GM18498 (cell line): ENCODE data around the gene FIGN.

ENCODE experiments used
- ATAC-seq: cut with Tn5 transposase; IDR thresholded peaks from one replicate; pipeline ENCODE4 v1.9.1; 2021; ENCODE audit warnings: mild to moderate bottlenecking, moderate library complexity; ENCODE audit not compliant: unreplicated experiment

FIGN gene

DNA sequence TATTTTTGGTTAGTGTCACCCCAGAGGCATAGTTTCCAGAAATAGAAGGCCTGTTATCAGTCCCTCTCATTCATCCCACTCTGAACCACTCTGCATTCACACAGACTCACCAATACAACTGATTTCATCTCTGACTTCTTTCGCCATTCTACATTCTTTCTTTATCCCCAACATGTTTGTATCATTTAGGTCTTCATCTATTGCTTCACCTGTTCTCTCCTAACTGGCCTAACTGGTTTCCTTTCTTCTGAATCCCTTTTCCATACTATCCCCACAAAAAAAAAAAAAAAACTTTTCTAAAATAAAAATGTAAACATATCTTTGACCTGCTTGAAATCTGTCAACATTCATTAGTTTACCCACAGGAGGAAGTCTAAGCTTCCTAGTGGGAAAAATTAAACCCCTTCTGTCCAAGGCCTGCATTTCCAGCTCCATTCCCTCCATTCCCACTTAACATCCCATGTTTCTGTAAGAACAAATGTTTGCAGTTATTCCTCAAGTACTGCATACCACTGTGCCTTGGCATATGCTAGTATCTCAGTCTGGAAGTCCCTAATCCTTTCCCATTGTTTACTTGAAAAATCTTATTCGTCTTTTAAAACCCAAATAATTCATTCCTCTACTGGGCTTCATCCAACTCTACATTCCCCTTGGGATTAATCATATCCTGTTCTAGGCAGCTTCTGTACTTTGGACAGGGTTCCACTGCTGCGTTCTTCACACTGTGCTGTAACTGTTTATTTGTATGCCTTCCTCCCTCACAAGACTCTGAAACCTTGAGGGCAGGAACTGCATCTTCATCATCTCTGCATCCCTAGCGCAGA is 68.5 kb downstream of the FIGN start:
- no peak for ATAC-seq

DNA sequence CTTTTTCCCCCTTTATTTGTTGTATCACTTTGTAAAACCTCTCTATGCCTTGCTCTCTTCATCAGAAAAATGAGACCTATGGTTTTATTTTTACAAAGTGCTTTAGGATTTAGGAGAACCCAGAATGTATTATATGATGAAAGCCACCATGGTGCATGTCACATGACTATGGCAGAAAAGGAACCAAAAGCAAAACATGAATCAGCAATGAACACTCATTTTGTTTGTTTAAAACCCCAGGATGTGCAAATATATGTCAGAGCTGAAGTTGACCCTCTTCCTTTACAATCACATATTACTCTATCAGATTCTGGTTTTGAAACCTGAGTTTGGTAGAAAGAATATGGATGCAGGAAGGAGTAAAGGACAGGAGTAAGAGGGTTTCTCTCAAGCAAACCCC is 70.0 kb downstream of the FIGN start:
- ATAC-seq: no peak

DNA sequence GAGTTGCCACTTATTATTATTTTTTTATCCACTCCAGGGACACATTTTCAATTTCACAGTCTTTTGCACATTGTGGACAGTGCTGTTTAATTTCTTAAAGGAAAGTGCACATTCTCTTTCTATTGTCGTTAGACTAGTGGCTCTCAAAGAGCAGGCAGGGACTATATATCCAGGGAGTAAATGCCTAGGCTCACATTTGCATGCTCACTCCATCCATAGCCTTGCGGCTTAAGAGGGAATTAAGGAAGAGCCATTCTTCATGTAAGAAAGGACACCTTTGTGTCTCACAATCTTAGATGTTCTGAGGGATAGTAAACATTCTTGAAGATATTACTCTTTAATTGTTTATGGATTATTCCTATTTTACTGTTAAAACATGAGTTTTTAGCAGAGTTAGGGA is 70.8 kb downstream of the FIGN start:
- no peak for ATAC-seq

DNA sequence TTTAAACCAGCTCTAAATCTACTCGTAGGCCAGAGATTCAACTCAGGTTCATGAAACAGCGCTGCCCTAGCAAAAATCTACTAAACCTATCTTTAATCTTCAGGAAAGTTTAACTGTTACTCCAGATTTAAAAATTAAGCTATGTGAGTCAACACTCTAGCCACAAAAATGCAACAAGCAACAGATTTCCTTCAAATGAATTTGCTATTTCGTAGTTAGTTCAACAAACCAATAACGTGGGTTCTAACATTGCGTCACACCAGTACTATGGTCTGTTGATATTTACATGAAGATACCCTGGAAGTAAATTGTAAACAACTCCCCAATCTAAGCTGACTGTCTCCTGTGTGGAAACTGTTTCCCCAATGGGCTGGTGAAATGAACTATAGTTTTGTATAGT is 71.2 kb downstream of the FIGN start:
- no peak for ATAC-seq

DNA sequence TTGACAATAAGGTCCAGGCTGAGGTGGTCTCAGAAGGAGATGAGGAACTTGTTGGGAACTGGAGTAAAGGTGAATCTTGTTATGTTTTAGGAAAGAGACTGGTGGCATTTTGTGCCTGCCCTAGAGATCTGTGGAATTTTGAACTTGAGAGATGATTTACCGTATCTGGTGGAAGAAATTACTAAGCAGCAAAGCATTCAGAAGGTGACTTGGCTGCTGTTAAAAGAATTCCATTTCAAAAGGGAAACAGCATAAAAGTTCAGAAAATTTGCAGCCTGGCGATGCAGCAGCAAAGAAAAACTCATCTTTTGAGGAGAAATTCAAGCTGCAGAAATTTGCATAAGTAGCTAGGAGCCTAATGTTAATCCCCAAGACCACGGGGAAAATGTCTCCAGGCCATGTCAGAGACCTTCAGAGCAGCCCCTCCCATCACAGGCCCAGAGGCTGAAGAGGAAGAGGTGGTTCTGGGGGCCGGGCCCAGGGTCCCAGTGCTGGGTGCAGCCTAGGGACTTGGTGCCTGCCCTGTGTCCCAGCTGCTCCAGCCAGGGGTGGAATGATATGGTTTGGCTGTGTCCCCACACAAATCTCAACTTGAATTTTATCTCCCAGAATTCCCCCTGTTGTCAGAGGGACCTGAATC is 73.5 kb downstream of the FIGN start:
- no peak for ATAC-seq

DNA sequence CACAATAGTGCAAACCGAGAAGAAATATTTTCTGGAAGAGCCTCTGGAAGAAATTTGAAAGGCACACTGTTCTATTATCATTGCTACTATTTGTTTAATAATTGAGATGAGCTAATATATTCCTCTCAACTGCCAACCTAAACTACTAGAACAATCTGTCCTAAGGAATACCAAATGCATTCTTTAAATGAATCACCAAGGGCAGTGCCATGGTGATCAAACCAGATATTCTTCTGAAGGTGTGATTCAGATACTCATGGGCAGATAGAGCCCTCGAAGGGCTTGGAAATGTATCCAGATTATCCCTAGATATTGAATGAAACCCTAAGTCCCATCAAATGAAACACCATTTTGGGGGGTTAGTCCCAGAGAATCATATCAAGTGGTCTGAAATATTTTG is 76.6 kb downstream of the FIGN start:
- no peak for ATAC-seq

DNA sequence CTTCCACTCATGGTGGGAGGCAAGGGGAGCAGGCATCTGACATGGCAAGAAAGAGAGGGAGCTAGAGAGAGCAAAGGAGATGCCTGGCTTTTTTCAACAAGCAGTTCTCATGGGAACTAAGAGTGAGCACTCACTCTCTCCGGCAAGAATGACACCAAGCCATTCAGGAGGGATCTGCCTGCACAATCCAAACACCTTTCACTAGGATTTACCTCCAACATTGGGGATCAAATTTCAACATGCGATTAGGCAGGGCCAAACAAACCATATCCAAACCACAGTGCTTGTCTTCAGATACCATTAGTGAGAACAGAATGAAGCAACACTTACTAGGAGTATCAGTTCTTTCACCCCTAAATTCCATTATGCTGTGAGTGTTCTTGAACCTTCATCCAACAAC is 77.3 kb downstream of the FIGN start:
- no peak for ATAC-seq

DNA sequence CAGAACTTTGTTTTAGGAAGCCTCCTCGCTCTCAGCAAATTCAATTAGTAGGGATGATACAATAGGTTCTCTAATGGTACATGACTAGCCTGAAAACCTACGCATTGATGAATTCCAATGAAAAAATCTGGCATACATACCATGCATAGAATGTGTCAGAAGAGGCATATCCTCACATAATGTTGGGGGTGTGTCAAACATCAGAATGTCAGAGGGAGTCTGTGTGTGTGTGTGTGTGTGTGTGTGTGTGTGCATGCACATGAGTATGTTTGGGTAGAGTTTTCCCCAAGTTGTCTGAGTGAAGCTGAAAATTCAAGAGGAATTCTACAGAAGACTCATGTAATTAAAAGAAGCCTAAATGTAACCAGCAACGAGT is 78.5 kb downstream of the FIGN start:
- no peak for ATAC-seq

DNA sequence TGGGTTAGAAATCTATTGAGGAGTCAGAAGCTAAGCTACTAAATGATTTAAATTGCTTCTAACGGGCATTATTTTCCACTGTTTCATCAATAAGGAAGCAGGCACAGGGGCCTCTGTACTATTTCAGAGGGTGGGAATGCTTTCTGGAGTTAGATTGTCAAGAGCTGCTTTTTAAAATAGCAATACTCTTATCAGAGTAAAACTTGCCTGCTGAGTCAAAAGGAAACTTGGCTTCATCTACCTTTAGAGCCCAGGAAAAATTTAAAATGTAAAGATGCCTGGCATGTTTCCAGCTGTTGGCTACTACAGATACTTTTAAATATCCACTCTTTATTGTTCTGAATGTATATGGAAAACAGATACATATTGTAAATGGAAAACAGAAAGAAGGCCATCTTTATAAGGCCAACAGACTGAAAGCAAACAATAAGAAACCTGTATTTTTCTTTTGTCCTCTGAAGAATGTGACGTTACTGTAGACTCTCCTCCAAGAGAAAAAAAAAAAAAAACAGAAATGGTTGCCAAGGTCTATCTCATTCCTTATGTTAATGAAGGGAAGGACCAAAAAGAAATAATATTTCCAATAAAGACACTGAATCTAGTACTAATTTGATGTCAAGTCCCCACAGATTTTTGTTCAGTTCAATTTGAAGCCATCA is 79.1 kb downstream of the FIGN start:
- no peak for ATAC-seq

DNA sequence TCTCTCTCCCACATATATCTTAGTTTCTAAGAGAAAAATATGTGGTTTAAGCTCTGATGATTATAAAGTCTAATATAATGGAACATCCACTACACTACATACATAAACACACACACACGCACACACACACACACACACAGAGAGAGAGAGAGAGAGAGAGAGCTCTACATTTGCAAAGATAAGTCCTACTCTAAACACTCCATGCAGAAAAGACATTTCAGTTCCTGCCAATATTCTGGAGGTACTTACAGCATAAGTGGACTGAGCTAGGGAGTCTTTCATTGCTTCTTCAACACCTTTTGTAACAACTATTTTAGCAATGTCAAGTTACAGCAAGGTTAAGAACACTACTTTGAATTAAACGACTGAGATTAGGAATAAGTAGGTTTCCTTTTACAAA is 80.1 kb downstream of the FIGN start:
- no peak for ATAC-seq

DNA sequence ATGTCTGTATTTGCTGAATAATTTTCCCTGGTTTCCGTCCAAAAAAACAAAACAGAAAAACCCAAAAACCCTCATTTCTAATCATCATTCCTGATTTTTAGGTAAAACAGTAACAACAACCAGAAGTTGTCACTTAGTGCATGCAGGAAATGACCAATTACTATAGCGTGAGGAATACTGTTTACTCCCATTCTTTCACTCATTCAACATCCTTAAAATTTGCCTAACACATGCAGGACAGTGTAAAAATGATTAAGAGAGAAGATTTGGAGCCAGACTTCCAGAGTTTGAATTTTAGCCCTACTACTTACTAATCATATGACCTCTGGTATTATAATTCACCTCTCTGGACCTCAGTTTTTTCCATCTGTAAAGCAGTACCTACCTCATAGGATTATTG is 83.1 kb downstream of the FIGN start:
- ATAC-seq: no peak

DNA sequence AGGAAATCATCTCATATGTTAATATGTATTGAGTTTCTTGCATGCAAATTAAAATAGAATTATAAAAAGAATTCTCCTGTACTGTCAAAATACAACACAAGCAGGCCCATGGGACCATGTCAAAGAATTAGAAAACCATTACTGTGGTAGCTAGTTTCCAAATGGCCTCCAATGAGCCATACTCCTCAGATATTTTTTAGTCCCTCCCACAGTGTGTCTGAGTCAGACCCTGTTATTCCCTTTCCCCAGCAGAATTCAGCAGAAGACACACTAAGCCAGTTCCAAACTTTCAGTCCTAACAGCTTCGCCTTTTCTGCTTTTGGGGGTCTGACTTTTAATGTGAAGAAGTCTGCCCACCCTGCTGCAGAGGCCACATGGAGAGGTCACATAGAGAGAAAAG is 86.7 kb downstream of the FIGN start:
- no peak for ATAC-seq

DNA sequence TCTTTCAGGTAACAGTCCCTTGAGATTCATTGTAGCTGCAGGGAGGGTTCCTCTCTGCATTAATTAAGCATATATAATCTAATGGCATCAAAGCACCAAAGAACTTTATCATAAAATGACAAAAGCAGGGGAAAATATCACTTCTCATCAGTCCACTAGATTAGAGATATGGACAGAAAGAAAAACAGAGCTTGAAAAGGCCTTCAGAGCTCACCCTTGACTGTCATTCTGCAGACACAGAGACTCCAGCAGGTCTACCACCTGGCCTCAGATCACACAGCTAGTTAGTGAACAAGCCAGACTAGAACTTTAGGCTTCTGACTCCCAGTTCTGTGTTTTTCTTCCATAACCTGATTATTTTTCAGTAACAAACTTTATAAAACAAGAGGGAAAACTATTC is 88.5 kb downstream of the FIGN start:
- no peak for ATAC-seq

DNA sequence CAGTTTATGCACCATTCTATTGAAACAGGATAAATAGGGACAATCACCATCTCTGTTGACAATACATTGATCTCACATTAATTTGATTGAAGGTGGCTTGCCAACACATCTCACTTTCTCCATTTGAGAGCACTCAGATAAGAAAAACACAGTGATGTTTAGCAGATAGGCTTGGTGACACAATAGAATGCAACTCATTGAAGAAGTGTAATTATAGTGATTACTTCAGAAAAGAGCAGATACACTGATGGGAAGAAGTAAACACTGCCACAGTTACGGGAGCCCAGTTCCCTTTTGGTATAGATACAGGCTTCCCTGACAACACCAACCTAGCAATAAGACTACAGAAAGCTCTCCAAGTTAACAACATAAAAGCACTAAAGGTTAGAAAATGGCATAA is 89.1 kb downstream of the FIGN start:
- ATAC-seq: no peak

DNA sequence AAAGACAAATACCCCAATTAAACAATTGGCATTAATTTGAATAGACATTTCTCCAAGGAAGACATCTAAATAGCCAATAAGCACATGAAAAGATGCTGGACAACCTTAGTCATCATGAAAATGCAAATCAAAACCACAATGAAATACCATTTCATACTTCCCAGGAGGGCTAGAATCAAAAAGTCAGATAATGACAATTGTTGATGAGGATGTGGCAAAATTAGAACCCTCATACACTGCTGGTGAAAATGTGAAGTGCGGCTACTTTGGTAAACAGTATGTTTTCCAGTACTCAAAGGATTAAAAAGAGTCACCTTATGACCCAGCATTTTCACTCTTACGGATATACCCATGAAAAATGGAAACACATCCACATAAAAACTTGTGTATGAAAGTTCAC is 91.6 kb downstream of the FIGN start:
- no peak for ATAC-seq

DNA sequence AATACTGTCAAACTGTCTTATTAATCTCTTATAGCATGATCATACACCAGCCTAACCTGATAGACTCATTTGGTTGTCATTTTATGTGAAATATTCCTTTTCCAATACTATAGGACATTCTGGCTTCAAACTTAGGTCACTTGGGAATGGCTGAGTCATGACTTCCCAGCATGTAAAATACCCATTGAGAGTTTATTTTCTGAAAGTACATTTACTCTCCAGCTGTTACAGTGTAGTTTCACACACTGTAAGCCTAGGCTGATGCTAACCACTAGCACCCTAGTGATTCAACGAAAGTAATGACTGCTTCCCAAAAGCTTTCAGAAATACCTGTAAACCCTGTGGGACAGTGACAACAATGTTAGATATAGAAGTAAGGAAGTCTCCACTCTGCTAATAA is 93.8 kb downstream of the FIGN start:
- ATAC-seq: no peak

DNA sequence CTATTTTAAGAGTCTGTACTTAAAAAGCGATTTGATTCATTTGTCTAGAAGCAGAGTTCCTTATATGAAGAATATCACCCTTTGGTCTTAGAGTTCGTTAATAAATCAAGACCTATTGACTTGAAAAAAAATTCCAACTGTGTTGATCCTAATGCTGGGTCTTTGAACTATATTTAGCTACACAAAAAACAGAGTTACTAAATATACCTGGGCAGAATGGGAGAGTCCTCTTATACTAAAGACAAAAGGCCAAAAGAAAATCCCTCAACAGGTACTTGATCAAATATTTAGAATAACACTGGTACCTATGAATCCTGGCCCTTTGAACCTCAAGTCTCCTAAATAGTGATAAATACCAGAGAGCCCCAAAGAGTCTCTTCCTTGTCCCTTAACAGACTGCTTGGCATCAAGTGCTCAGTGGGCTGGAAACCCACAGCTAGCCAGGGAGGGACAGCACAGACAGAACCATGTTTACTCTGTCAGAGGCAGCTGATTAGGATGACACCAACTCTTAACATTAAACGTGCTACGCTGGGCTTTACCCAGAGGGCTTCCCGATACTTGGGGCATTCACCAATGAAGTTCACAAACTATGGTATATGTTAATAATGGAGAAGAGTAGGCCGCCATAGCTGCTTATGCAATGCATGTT is 95.1 kb downstream of the FIGN start:
- no peak for ATAC-seq

DNA sequence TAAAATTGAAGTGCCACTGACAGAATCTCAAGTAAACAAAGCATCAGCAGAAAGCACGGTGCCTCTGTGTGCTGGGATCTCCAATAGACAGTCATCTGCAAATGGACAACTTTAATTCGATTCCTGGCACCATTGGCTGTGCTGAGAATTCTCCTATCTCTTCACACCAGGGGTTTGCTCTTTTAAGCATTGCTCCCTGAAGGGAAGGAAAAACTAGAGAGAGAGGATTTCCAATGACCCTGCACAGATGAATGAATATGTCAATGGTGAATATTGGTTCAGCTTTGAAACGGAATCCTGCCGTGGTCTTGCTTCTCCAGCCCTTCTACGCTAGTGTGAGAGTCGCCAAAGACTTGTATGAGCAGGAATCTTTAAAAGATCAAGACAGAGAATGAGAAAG is 97.9 kb downstream of the FIGN start:
- ATAC-seq: no peak

DNA sequence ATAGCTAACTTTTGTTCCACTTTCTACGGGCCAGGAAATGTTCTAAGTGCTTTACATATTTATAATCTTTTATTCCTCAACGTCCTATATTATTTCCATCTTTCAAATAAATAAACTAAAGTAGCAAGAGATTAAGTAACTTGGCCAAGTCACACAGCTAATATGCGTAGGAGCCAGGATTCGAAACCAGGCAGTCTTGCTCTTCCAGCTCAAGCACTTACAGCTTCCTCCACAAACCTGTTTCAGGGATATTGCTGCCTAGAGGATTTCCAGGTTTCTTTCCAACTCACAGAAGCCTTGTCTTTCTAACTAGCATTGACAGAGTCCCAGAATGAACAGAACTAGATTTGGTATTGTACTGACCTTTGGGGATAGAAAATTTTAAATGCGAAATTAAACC is 102.5 kb downstream of the FIGN start:
- ATAC-seq: no peak

DNA sequence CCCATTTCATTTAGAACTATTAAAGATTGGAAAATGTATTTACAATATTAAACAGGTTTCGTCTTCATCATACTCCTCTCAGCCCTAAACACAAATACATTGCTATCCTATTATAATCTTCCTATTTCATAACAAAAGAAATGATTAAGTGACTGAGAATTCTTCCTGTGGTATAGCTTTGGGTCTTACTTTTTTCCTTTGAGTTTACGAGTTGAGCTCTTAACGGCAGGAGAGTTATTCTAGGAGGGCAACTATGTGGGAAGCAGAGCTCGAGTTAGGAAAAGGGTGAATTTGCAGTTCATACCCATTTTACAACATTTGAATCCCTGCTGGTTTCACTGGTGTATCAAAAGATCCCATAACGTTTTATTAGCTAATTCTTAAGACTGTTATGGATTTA is 105.0 kb downstream of the FIGN start:
- ATAC-seq: no peak

DNA sequence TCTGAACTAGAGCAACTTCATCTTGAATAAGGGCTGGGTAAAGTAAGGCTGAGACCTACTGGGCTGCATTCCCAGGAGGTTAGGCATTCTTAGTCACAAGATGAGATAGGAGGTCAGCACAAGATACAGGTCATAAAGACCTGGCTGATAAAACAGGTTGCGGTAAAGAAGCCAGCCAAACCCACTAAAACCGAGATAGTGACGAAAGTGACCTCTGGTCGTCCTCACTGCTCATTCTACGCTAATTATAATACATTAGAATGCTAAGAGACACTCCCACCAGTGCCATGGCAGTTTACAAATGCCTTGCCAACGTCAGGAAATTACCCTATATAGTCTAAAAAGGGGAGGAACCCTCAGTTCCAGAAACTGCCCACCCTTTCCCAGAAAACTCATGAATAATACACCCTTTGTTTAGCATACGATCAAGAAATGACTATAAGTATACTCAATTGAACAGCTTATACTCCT is 109.1 kb downstream of the FIGN start:
- no peak for ATAC-seq

DNA sequence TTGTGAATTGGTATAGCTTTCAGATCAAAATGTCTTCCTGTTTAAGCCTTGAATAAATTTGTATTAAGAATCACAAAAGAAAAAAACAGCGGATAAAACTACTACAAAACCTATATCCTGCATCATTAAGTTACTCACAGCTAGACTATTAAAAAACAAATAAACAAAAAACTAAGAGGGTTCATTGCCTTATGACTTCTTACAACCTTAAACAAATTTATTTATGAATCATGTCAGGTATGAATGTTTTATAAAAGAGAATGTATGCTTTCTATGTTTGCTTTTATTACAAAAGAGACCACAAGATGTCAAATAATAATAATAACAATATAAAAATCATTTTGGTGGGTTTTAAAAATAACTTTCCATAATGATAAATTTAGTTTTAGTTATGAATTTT is 109.6 kb downstream of the FIGN start:
- no peak for ATAC-seq
